GM11168 (cell line): ENCODE results near the gene EPN2.

Experiments used
- in situ Hi-C: fragments of 300-500 bp; cut with MboI; formaldehyde crosslinking; loops from one replicate; pipeline ENCODE4 v1.12.0; 2022; ENCODE audit warnings: low sequenced_read_pairs; ENCODE audit not compliant: unreplicated experiment

EPN2 gene

DNA sequence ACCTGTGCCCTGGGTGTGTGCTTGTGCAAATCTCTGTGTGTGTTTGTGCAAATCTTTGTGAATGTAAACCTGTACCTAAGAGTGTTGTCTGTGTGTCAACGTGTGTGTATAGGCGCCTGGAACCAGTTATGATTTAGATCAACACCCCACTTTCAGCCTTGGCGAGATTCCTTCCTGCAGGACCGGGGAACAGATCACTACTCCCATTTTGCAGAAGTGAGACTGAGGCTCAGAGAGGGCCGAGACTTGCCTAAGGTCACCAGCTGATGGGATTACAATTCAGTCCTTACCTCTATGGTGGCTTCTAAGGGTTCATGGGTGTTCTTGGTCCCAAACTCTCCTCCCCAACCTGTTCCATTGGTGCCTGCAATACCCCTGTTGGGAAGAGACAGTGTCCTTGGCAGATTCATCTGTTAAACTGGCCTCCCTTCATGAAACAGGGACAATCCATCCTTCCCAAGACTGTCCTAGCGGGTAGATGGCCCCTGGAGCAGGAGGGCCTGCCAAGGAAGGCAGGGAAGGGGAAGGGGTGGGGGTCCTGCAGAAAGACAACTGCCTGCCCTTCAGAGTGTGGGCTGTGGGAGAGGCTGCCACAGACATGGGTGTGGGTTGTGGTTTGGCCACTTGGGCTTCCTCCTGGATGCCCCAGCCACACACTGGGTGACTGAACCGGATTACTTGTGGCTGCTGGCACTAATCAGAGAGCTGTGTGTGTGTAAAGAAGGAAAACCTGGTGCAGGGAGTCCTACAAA is 134.3 kb downstream of the EPN2 start:
- in situ Hi-C loops, result loop anchor here (25.0 kb wide), 1 partner anchor 391 kb away; no protein-coding TSS in a partner anchor

DNA sequence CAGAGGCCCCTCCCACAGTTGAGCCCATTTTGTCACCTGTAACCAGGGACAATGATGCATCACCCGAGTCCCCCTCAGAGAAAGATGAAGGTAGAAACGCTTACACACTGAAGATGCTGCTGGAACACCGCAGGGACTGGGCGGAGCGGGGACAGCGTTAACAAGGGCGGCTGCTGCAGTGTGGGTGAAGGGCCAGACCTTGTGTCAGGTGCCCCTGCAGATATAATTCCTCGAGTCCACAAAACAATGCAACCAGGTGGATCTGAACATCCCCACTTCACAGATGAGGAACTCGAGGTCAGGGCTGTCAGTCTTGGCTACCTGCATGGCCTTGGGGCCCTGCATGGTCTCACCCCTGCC is 134.8 kb downstream of the EPN2 start:
- in situ Hi-C loops, result loop anchor here (25.0 kb wide), 1 partner anchor 390 kb away; no protein-coding TSS in a partner anchor

DNA sequence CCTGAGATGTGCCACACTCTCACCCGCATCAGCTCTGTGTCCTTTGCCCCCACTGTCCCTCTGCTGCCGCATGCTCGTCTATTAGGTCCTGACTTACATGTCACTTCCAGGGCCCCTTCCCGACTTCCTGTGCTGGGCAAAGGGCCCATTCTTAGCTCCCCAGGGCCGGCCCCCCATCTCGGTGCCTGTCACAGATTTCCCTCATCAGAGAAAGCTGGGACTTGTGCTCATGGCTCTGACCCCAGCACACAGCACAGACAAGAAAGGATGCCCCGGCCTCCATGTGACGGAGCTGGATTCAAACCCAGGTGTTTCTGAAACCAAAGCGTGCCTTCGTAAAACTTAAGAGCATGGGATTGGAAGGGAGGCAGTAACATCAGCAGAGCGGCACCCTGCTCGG is 135.3 kb downstream of the EPN2 start:
- in situ Hi-C loops, result loop anchor here (25.0 kb wide), 1 partner anchor 390 kb away; no protein-coding TSS in a partner anchor

DNA sequence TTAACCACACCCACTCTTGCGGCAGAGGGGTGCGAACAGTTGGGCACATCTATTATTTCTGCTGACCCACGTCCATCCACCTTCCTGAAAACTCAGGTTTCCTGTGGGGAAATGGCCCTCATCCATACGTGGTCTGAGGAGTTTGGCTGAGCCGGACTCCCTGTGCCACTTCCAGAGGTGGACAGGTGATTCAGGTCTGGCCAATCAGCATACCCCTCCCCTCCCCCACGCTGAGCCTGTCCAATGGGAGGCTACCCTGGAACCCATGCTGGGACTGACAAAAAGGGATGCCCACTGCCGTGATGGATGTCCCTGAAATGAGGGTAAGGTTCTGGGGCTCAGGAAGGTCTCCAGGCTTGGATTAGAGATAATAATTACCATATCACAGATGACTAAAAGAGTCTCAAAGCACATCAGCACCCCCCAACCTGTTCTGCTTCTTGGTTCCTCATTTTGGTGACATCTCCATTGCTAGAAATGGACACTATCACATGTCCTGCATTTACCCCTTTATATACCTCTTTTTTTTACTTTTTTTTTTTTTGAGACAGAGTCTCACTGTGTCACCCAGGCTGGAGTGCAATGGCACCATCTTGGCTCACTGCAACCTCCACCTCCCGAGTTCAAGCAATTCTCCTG is 135.8 kb downstream of the EPN2 start:
- in situ Hi-C loops, result loop anchor here (25.0 kb wide), 1 partner anchor 389 kb away; no protein-coding TSS in a partner anchor

DNA sequence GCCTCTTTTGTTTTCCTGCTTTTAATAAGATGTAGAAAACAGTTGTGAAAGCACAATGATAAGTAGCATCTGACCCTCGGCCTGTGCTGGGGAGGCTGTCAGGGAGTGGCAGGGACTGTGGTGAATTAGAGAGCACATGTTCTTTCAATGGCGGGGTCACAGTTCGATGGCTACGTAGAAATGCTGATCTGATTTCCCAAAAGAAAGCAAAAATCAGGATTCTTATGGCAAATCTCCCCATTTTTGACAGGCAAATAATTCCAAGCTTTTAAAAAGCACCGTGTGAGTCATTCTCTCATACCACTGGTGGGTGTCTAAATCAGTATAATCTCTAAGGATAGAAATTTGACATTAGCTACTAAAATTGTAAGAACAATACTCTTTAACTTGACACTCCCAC is 137.0 kb downstream of the EPN2 start:
- in situ Hi-C loops, result loop anchor here (25.0 kb wide), 1 partner anchor 388 kb away; no protein-coding TSS in a partner anchor

DNA sequence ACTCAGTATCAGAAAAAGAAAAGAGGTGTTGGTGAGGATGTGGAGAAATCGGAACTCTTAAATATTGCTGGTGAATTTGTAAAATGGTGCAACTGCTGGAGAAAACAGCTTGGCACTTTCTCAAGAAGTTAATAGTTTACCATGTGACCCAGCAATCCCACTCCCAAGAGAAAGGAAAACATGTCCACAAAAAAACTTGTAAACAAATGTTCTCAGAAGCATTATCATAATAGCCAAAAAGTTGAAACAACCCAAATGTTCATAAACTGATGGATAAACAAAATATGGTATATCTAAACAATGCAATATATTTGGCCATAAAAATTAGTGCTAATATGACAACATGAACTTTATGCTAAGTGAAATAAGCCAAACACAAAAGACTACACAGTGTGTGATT is 138.6 kb downstream of the EPN2 start:
- in situ Hi-C loops, result no loop called here

DNA sequence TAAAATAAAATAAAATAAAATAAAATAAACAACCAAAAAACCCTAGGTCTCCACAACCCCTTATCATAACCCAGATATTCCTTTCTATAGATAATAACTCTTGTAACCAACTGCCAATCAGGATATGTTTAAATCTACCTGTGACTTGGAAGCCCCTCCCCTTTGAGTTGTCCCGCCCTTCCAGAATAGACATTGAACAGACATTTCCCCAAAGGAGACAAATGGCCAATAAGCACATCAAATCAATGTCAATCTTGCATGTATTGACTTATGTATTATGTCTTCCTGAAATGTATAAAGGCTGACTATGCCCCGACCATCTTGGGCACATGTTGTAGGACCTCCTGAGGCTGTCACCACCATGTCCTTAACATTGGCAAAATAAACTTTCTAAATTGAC is 139.6 kb downstream of the EPN2 start:
- in situ Hi-C loops, result no loop called here

DNA sequence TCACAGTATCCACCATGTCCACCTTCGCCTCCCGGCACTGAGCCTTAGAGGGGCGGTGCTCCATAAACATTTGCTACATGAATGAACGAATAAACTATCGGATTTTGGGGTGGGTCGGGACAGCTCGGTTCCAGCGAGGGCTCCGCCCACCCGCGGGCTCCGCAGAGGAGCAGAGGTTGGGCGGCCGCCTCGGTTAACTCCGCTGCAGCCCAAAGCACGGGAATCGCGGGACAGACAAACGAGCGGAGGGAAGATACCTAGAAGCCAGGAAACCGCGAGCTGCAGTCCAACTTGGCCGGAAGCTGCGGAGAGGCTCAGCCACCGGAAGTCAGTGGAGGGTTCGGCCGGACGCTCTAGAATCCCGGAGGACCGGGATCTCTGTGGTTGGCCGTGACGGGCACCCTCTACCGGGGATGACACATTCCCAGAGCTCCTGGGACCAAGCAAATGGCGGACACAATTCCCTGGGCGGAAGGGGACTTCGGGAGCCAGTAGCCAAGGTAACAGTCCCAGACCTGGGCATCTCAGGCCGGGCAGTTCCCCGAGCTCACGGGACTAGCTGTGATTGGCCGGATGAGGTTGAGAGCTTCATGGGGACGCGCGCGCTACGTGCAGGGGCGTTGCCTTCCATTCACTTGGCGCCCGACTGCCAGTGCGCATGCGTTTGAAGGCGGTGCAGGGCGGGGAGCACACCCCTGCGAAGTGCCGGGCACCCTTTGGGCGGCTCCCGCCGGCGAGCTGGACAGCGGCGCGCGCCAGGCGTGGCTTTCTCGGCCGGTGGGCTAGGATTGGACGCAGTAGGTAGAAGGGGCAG is 140.6 kb downstream of the EPN2 start:
- in situ Hi-C loops, result no loop called here

DNA sequence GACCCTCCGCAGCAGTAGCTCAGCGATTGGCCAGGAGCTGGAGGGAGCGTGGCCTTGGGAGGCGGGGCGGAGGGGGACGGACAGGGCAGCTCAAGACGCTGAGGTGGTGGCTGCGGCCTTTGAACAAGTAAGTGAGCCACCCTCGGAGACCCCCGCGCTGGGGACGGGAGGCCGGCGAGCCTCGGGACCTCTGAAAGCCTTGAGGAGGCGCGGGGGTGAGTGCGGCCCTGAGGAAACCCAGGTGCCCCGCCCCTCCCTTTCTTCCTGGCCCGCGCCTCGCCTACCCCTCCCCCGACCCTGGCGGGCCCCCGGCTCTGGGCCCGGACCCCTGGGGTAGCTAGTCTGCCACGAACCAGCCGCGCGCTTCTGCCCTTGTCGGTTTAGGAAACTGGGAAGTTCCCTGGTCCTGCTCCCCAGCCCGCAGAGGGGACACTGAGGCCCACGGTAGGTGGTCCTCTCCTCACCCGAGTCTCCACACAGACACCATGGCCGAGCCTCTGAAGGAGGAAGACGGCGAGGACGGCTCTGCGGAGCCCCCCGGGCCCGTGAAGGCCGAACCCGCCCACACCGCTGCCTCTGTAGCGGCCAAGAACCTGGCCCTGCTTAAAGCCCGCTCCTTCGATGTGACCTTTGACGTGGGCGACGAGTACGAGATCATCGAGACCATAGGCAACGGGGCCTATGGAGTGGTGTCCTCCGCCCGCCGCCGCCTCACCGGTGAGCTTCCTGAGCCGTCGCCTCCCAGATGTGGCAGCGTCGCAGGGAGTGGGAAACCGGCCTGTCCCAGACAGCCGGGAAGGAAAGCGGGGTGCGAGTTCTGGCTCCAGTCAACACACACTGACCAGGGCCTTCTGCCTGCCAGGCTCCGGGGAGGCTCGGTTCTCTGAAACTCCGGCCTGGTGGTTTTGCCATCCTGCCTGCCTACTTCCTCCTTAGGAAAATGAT is 141.5 kb downstream of the EPN2 start, which contains the start of gene MAPK7:
MAPK7 (plus strand) TSS at position 83 of the 945 bp plus-strand sequence; CDS start at position 486, 403 bp downstream.
- in situ Hi-C loops, result no loop called here

DNA sequence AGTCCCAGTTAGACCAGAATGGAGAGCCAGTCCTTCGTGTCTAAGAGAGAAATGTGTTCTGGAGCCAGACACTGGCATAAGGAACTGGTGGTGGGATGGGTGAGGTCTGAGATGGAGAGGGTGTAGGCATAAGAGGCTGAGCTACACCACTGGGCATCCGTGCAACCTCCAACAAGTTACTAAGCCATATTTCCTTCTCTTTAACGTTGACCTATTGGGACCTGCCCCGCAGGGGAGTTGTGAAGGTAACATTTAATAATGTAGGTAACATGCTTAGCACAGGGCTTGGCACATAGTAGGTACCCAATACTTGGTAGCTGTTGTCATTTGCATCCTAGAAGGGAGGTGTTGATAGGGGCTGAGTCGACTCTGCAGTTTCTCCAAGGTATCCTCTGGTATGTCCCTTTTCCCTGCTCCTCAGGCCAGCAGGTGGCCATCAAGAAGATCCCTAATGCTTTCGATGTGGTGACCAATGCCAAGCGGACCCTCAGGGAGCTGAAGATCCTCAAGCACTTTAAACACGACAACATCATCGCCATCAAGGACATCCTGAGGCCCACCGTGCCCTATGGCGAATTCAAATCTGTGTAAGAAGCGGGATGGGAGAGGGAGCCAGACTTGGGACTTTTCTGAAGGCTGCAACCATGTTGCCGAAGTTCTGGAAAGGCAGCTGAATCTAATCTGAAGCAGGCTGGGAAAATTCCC is 142.3 kb downstream of the EPN2 start:
- in situ Hi-C loops, result no loop called here

DNA sequence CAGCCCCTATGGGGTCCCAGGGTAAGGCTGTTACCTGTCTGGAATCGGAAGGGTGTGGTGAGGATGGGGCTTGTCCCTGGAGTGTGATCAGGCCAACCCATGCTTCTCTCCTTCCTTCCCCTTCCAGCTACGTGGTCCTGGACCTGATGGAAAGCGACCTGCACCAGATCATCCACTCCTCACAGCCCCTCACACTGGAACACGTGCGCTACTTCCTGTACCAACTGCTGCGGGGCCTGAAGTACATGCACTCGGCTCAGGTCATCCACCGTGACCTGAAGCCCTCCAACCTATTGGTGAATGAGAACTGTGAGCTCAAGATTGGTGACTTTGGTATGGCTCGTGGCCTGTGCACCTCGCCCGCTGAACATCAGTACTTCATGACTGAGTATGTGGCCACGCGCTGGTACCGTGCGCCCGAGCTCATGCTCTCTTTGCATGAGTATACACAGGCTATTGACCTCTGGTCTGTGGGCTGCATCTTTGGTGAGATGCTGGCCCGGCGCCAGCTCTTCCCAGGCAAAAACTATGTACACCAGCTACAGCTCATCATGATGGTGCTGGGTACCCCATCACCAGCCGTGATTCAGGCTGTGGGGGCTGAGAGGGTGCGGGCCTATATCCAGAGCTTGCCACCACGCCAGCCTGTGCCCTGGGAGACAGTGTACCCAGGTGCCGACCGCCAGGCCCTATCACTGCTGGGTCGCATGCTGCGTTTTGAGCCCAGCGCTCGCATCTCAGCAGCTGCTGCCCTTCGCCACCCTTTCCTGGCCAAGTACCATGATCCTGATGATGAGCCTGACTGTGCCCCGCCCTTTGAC is 143.5 kb downstream of the EPN2 start:
- in situ Hi-C loops, result no loop called here

DNA sequence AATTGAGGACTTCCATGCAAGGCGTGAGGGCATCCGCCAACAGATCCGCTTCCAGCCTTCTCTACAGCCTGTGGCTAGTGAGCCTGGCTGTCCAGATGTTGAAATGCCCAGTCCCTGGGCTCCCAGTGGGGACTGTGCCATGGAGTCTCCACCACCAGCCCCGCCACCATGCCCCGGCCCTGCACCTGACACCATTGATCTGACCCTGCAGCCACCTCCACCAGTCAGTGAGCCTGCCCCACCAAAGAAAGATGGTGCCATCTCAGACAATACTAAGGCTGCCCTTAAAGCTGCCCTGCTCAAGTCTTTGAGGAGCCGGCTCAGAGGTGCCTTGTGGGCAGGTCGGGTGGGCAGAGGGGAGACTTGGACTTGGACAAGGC is 144.2 kb downstream of the EPN2 start:
- in situ Hi-C loops, result no loop called here

DNA sequence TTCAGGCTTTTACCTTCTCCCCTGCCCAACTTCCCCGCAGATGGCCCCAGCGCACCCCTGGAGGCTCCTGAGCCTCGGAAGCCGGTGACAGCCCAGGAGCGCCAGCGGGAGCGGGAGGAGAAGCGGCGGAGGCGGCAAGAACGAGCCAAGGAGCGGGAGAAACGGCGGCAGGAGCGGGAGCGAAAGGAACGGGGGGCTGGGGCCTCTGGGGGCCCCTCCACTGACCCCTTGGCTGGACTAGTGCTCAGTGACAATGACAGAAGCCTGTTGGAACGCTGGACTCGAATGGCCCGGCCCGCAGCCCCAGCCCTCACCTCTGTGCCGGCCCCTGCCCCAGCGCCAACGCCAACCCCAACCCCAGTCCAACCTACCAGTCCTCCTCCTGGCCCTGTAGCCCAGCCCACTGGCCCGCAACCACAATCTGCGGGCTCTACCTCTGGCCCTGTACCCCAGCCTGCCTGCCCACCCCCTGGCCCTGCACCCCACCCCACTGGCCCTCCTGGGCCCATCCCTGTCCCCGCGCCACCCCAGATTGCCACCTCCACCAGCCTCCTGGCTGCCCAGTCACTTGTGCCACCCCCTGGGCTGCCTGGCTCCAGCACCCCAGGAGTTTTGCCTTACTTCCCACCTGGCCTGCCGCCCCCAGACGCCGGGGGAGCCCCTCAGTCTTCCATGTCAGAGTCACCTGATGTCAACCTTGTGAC is 144.7 kb downstream of the EPN2 start:
- in situ Hi-C loops, result no loop called here

DNA sequence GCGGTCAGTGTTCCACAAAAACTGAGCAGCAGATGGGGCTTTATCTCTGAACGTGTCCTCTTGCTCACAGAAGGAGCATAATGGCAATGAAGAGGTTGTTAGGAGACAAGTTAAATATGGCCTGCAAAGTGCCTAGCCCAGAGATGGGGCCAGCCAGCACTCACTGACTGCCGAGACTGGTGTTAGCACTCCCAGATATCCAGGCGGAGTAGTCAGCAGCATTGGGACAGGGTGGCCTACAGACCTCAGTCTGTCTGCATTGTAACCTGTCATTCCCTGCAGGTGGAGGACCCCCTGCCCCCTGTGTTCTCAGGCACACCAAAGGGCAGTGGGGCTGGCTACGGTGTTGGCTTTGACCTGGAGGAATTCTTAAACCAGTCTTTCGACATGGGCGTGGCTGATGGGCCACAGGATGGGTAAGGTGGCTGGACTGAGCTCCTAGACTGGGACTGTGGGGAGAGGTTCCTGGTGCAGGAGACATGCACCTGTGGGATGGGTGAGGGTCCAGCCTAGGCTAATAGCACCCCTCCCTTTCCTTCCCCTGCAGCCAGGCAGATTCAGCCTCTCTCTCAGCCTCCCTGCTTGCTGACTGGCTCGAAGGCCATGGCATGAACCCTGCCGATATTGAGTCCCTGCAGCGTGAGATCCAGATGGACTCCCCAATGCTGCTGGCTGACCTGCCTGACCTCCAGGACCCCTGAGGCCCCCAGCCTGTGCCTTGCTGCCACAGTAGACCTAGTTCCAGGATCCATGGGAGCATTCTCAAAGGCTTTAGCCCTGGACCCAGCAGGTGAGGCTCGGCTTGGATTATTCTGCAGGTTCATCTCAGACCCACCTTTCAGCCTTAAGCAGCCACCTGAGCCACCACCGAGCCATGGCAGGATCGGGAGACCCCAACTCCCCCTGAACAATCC is 145.6 kb downstream of the EPN2 start:
- in situ Hi-C loops, result no loop called here

DNA sequence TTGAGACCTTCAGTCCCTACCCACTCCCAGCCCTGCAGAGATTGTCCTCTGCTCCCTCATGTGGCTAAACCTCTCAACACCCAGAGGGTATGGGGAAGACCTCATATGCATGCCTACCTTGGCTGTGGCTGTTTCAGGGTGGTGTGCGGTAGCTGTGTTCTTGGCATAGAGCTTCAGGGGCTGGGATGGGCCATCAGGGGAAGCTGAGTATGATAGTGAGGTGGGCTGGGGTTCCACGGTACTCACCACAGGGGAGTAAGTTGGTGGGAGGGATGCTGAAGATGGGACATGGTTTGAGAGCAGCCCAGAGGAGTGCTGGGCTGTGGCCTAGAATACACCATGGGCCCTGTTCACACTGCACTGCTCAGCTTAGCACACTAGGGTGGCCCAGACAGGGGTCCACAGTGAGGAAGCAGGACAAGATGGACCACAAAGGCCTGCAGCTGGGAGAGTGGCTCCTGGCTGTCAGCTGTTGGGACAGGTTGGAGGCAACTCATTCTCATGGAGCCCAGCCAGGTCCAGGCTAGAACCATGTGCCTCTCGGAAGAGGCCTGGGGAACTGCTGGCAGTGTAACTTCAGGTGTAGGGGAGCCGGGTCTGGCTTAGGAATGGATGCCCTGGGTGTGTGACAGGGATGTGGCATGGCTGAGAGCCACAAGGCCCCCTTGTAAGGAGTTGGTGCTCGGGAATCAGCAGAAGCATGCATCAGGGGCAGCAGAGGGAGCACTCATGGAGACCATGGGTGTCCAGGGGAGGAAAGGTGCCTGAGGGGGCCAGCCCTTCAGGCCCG is 146.7 kb downstream of the EPN2 start:
- in situ Hi-C loops, result no loop called here
